H7 (cell line): ENCODE measurements around the gene ALPK1. TPM values are rescaled to one million over a fixed set of nuclear protein-coding genes. Genes with fewer than 3 reads are reported as not detected.
"Not testable (repeated sequence)": the region's sequence is repeated elsewhere in the genome, so short reads cannot be mapped to it uniquely, and the experiment has no call there.

ENCODE experiments used
- DNase-seq: peaks from one replicate; pipeline ENCODE4 v3.0.0; 2012
- H3K27me3 ChIP-seq: 2 replicates; pipeline ENCODE4 v1.6.0; 2011; ENCODE audit warnings: mild to moderate bottlenecking, low read length; ENCODE audit not compliant: control insufficient read depth, insufficient read depth
- H3K36me3 ChIP-seq: replicated peaks from 2 replicates; pipeline ENCODE4 v1.5.1; 2011; ENCODE audit warnings: low read length; ENCODE audit not compliant: control insufficient read depth, insufficient read depth
- H3K4me3 ChIP-seq: 2 replicates; pipeline ENCODE4 v1.5.1; 2011; ENCODE audit warnings: low read depth, mild to moderate bottlenecking, control low read depth, low read length, moderate library complexity; ENCODE audit not compliant: insufficient read depth
- total RNA-seq: library from RNA; depleted of rRNA; stranded (reverse); fragments of >200 nt; shearing (Covaris generic); gene quantifications from 2 replicates; pipeline ENCODE4 v1.2.3, GENCODE V29; 2014

ALPK1 gene
- total RNA-seq, 1 experiment from 2014 or later, result not detected

DNA sequence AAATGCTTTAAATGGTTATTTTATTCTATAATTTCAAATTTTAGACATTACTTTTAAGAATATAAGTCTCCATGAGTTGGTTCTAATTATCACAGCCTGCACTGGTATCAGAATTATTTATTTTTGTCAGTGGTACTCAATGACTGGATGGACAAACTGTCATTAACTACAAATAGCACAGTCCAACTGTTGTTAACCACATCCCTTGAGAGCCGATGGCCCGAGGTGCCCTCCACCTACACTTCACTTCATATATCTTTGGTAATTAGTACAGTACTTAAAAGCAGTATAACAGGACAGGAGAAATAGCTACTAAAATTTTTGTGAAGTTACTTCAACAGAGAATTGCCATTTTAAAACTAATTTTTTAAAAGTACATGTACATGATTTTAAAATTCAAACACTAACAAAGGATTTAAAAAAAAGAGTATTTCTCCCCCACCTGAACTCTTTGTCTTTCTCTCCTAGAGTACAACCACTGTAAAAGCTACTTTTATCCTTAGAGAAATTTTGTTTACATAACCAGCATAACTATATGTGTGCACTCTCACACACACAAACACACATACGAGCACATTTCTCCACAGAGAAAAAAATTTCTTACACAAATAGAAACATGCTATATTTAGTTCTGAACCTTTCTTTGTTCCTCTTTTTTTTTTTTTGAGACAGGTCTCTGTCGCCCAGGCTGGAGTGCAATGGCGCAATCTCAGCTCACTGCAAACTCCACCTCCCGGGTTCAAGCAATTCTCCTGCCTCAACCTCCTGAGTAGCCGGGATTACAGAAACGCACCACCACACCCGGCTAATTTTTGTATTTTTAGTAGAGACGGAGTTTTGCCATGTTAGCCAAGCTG lies 17.9 kb upstream of the ALPK1 start:
- H3K27me3 ChIP-seq, result no peaks in the 10 kb centered on the region; the same call in 1 of the 2 replicates
- no peak for DNase-seq
- H3K4me3 ChIP-seq, result no peak overlapping the region
- H3K36me3 ChIP-seq, result no peaks in the 10 kb centered on the region

DNA sequence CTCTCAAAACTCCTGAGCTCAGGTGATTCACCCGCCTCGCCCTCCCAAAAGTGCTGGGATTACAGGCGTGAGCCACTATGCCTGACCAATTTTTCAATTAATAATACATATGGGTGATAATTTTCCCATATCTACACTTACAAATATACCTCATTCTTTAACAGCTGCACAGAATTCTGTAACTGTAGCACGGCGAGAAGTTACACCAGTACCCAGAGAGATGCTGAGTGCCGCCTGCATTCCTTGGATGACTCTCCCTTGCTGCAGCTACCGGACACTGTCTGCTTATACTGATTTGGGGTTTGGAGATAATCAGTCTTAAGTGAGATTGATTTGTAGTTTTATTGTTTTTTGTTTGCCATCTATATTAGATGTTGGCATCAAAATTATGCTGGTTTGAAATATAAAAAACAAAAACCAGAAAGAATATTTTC lies 17.3 kb upstream of the ALPK1 start:
- Histone ChIP-seq H3K27me3 (peaks cover 3% of the 10 kb centered on the region), H3K4me3 (no peak overlapping the region), H3K36me3 (no peaks in the 10 kb centered on the region)
- no peak for DNase-seq

DNA sequence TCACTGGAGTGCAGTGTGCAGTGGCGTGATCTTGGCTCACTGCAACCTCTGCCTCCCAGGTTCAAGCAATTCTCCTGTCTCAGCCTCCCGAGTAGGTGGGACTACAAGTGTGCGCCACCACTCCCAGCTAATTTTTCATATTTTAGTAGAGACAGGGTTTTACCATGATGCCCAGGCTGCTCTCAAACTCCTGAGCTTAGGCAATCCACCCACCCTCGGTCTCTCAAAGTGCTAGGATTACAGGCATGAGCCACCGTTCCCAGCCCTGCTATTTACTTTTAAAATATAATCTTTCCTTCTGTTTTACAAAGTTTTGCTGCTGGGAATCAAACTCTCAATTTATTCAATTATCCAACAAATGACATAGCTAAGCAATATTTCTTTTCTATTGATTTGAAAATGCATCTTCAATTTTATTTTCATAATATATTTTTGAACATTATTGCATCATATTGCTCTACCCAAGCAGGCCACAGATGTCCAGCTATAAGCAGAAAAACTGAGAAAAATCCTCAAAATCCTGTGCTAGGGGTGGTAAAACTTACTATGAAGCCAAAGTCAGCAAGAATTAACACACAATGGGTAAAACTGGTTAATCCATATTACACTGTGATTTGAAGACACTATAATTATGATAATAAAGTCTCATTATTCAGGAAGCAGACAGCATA lies 16.6 kb upstream of the ALPK1 start:
- no peaks in the 10 kb centered on the region for H3K36me3 ChIP-seq
- no peak for DNase-seq
- no peak overlapping the region for H3K4me3 ChIP-seq
- peaks cover 9% of the 10 kb centered on the region for H3K27me3 ChIP-seq

DNA sequence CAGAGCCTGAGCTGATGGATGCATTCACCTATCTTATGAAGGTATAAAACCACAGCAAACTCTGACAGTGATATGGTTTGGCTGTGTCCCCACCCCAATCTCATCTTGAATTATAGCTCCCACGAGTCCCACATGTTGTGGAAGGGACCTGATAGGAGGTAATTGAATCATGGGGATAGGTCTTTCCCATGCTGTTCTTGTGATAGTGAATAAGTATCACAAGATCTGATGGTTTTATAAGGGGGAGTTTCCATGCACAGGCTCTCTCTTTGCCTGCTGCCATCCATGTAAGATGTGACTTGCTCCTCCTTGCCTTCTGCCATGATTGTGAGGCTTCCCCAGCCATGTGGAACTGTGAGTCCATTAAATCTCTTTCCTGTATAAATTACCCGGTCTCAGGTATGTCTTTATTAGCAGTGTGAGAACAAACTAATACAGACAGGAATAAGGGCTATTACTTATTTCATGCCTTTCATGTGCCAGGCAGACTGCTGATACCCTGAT lies 15.2 kb upstream of the ALPK1 start:
- H3K4me3 ChIP-seq, H3K36me3 ChIP-seq, DNase-seq: not testable (repeated sequence)
- H3K27me3 ChIP-seq, result peaks cover 19% of the 10 kb centered on the region

DNA sequence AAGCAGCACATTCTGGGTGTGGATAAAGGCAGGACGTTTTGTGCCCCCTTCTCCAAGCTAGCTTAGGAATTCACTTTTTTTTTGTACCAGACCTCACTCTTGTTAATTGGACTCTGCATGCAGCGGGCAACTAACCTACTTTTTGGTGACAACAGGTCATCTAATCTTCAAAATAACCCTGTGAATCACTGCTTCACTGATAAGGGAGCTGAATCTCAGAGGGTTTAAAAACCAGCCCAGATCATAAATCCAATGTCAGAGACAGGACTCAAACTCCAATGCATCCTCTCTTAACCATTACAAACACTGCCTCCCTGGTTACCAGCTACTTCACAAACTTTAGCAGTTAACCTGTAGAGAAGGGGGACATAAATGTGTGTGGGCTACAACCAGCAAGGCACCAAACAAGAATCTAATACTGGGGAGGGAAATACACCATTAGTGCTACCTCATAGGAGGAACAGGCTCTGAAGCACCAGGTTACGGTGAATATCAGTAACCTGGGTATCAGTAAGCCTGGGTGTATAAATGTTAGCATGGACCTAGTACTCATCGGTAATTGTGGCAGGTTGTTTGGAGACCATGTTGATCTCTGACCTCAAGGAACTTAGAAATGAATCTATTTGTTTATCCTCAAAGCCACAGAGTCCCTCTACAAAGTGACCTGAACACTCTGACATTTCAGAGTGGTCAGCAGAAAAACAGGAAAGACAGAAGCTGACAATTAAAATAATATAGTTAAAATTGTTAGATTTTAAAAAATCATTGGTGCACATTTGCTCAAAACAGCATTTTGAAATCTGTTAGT lies 14.1 kb upstream of the ALPK1 start:
- Histone ChIP-seq H3K27me3 (peaks cover 19% of the 10 kb centered on the region), H3K4me3 (no peak overlapping the region), H3K36me3 (no peaks in the 10 kb centered on the region)
- DNase-seq, result no peak

DNA sequence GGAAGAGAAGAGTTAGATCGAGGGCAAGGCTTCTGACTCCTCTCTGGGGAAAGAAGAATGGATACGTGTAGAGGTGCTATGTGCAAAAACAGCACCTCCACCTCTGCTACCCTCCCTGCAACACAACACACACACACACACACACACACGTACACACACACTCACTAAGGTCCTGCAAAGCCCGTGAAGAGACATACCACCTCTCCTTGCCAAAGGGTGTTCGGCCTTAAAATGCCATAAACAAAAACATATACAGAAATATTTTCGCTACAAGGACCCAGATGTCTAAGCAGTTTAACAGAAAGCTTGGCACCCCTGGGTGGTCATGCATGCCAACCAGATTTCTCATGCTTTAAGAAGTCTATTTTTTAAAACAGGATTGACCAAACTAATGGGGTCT lies 13.0 kb upstream of the ALPK1 start:
- H3K4me3 ChIP-seq, result no peak overlapping the region
- peaks cover 19% of the 10 kb centered on the region for H3K27me3 ChIP-seq
- no peaks in the 10 kb centered on the region for H3K36me3 ChIP-seq
- DNase-seq, result no peak

DNA sequence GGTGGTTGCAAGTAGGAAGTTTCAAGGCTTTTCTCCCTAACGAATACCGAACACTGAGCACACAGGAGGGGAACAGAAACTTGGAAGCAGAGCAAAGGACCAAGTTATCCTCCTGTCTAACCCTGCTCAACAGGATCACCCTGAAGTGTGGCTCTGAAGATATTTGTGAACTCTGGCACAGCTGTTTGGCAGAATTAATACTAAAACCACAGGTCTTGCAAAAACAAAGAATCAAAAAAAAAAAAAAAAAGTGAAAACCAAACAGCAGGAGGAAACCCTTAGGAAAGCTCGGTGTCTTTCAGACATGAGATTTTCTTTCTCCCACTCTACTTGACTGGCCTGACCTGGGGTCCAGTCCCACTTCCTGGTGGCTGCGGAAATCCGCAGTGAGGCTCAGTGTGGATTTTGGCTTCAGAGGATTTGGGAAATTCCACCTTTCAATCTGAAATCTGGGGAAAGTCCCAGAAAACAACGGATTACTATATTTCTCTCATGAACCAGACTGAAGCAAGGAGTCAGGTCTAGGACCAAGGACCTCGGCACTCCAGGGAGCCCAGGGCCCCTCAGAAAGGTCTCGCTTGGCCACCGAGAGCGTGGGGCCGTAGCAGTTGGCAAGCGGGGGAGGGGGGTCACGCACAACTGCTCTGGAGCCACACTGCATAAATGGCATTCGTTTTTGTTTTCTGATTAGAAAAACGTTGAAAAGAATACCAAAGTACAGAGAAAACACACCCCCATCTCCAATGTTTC lies 12.3 kb upstream of the ALPK1 start:
- H3K36me3 ChIP-seq, result no peaks in the 10 kb centered on the region
- H3K4me3 ChIP-seq, result peak overlapping the region; percentile 76
- peaks cover 19% of the 10 kb centered on the region for H3K27me3 ChIP-seq
- DNase-seq, result peak; percentile 35

DNA sequence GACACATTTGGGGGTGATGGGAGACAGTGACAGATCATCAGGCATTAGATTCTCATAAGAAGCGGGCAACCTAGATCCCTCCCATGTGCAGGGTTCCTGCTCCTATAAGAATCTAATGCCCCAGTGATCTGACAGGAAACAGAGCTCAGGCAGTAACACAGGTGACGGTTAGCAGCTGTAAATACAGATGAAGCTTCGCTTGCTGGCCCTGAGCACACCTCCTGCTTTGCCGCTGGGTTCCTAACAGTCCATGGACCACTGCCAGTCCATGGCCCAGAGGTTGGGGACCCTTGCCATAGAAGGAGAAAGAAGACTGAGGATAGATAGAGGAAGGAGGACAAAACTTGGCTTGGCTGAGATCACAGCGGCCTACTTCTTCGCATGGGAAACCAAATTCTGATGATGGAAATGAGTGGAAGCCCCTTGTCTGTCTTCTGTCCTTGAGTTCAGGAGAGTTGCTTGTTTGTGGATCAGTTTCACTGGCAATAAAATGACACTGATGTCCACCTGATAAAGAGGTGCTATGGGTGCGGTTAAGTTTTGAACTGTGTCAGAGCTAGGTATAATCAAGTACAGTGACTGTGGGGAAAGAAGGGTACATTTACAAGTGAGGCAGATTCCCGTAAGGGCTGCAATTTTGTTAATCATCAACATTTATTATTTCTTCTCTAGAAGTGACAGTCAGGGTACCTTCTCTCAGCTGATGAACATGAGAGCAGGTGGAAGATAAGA lies 9.7 kb upstream of the ALPK1 start:
- DNase-seq, result no peak
- Histone ChIP-seq H3K27me3 (peaks cover 19% of the 10 kb centered on the region), H3K36me3 (no peaks in the 10 kb centered on the region), H3K4me3 (no peak overlapping the region)

DNA sequence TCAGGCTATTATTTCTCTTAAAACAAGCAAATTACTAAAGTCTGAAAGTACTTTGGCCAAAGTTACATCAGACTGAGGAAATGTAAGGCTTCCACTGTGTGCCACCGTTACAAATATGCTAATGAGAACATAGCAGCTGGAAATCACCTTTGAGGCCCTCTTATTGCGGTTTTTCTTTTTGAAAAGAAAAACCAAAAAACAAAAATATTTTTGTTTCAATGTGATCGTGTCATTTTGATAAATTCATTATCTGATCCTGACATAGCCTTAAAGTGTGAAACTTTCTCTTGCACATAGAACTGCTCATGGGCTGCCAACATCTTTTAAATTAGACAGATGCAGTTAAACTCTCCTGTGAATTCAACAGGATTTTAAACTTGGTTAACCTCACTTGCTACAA lies 8.7 kb upstream of the ALPK1 start:
- Histone ChIP-seq H3K36me3 (no peaks in the 10 kb centered on the region), H3K27me3 (peaks cover 19% of the 10 kb centered on the region), H3K4me3 (no peak overlapping the region)
- DNase-seq, result no peak

DNA sequence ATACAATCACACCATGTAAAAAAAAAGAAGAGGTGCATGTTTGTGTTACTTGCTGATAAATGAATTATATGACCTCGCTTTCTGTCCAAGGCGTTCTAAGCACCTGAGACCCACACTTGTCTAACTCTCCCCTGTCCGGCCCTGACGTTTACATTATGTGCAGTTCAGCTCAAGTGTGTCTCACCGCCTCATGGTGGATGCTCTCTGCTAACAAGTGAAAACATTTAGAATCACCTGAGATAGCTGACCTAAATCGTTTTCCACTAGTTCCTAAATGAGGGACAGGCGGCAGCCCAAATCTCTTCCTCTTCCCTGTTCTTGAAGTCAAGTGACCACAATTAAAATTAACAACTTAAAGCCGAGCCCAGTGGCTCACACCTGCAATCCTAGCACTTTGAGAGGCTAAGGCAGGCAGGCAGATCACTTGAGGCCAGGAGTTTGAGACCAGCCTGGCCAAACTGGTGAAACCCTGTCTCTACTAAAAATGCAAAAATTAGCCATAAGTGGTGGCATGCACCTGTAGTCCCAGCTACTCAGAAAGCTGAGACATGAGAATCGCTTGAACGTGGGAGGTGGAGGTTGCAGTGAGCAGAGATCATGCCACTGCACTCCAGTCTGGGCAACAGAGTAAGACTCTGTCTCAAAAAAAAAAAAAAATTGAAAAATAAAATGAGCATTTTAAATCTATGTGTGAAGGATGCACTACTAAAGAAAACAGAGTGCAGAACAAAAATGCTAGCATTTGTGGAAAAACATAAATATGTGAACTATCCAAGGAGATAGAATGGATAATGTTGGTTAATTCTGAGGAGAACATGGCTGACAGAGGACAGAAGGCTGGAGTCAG lies 7.5 kb upstream of the ALPK1 start:
- H3K4me3 ChIP-seq, result no peak overlapping the region
- no peaks in the 10 kb centered on the region for H3K36me3 ChIP-seq
- H3K27me3 ChIP-seq, result peaks cover 17% of the 10 kb centered on the region
- DNase-seq, result no peak

DNA sequence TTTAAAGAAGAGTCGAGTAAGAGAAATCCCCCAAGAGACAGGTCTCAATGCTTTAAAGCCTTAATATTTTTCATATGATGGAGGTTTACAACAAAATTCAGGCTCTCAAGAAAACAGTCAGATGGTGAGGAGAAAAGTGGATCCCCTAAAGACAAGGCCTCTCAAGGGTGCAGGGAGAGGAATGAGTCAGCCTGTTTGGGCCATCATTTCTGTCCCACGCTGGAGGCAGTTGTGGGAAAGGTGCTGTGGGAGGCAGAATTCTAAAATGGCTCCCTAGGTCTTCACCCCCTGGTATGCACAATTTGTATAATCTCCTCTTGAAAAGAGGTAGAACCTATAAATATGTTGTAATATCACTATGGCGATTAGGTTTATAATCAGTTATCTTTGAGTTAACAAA lies 6.8 kb upstream of the ALPK1 start:
- no peak for DNase-seq
- no peaks in the 10 kb centered on the region for H3K36me3 ChIP-seq
- peaks cover 12% of the 10 kb centered on the region for H3K27me3 ChIP-seq
- H3K4me3 ChIP-seq, result no peak overlapping the region

DNA sequence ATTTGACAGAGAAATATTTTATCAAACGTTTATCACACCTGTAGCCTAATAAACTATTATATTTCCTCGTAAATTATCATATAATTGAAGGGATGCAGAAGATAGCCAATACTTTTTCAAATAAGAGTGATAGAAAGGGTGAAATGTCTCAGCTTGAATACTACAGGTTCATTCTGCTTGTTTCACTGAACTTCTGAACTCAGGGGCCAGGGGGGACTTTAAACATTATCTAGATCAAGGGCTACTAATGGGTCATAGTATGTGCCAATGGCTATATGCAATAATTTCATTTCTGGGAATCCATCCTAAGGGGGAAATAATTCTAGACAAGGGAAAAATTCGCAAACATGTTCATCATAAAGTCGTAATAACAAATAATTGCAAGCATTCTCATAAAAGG lies 2.6 kb downstream of the ALPK1 start:
- no peaks in the 10 kb centered on the region for H3K36me3 ChIP-seq
- H3K4me3 ChIP-seq, result no peak overlapping the region
- no peak for DNase-seq
- no peaks in the 10 kb centered on the region for H3K27me3 ChIP-seq
